Lung (tissue), 12 donors: ENCODE results near the gene TVP23C. TPM values are rescaled to one million over a fixed set of nuclear protein-coding genes. Genes with fewer than 3 reads are reported as not detected.

Source experiments
- ATAC-seq: fragments of 200-7000 bp; cut with Tn5 transposase; one replicate; pipeline ENCODE4 v1.9.1; 2020; ENCODE audit warnings: moderate number of reproducible peaks; ENCODE audit not compliant: insufficient read depth, low FRiP score
- DNase-seq, 3 donors: peaks; one replicate each; pipeline ENCODE4 v3.0.0-alpha.2; 2013 to 2017
- H3K27ac ChIP-seq, 2 donors: one replicate each; pipeline ENCODE4 v1.5.1; 2013; ENCODE audit warnings: mild to moderate bottlenecking in 2 of 2, moderate library complexity in 2 of 2, control low read depth in 1 of 2, inconsistent platforms in 1 of 2, low read depth in 1 of 2, low read length in 1 of 2
- H3K27me3 ChIP-seq, 3 donors: one replicate each; pipeline ENCODE4 v1.5.1; 2013; ENCODE audit warnings: low read length in 2 of 3; ENCODE audit not compliant: control insufficient read depth in 3 of 3, insufficient read depth in 3 of 3
- H3K36me3 ChIP-seq, 4 donors: one replicate each; pipeline ENCODE4 v1.5.1; 2013; ENCODE audit warnings: low read length in 4 of 4, mild to moderate bottlenecking in 1 of 4, moderate library complexity in 1 of 4; ENCODE audit not compliant: control insufficient read depth in 4 of 4, insufficient read depth in 4 of 4
- H3K4me1 ChIP-seq, 5 donors: one replicate each; pipeline ENCODE4 v1.5.1; 2013; ENCODE audit warnings: low read length in 5 of 5, mild to moderate bottlenecking in 2 of 5, moderate library complexity in 1 of 5; ENCODE audit not compliant: control insufficient read depth in 5 of 5, insufficient read depth in 5 of 5
- H3K4me3 ChIP-seq: one replicate; pipeline ENCODE4 v1.5.1; 2013; ENCODE audit warnings: mild to moderate bottlenecking, control low read depth, moderate library complexity
- H3K9ac ChIP-seq, 2 donors: one replicate each; pipeline ENCODE4 v1.5.1; 2013; ENCODE audit warnings: low read length in 2 of 2, control low read depth in 1 of 2; ENCODE audit not compliant: insufficient read depth in 1 of 2
- H3K9me3 ChIP-seq, 4 donors: one replicate each; pipeline ENCODE4 v1.5.1; 2013; ENCODE audit warnings: low read length in 3 of 4, mild to moderate bottlenecking in 1 of 4, moderate library complexity in 1 of 4; ENCODE audit not compliant: control insufficient read depth in 4 of 4, insufficient read depth in 3 of 4
- WGBS, 2 donors: extraction: QIAGEN DNeasy Blood & Tissue Kit; methylation state at CpG; one replicate each; pipeline ENCODE4 v1.1.7; 2013; 5-methylcytosine and 5-hydroxymethylcytosine counted together
- polyA plus RNA-seq, 2 donors: library from polyadenylated mRNA; stranded (reverse); fragments of 200-250 nt; gene quantifications; one replicate each; pipeline ENCODE4 v1.2.1, GENCODE V29; 2013
- total RNA-seq, 2 donors: library from RNA; depleted of rRNA in 1 of 2; stranded (reverse); fragments of >200 nt in 1 of 2; gene quantifications; one replicate each; pipeline ENCODE4 v1.2.1, GENCODE V29; 2014 to 2021
- TF ChIP-seq, protein P1 (sequence below): IDR thresholded peaks from 2 replicates; pipeline ENCODE4 v1.5.1; 2012; ENCODE audit warnings: mild to moderate bottlenecking; ENCODE audit errors: control extremely low read depth, extremely low read depth
- donor health status: control.
- donor health status: control.
- donor health status: Bipolar disorder and iron deficiency.
- donor health status: healthy.
- donor health status: DM: yes; HTN: yes; CAD: no.

Gene TVP23C
- total and polyA plus RNA-seq, 4 donors: 2.7 to 80.8 (median 13.0) TPM

GRCh38 chr17:15501793-15502192 lies 61.5 kb downstream of the TVP23C start:
- 82 to 91% methylated on average over 7 of the region's 7 CpGs for WGBS, 2 donors
- H3K9ac ChIP-seq: no peak overlapping the region
- TF ChIP-seq, protein P1, sequence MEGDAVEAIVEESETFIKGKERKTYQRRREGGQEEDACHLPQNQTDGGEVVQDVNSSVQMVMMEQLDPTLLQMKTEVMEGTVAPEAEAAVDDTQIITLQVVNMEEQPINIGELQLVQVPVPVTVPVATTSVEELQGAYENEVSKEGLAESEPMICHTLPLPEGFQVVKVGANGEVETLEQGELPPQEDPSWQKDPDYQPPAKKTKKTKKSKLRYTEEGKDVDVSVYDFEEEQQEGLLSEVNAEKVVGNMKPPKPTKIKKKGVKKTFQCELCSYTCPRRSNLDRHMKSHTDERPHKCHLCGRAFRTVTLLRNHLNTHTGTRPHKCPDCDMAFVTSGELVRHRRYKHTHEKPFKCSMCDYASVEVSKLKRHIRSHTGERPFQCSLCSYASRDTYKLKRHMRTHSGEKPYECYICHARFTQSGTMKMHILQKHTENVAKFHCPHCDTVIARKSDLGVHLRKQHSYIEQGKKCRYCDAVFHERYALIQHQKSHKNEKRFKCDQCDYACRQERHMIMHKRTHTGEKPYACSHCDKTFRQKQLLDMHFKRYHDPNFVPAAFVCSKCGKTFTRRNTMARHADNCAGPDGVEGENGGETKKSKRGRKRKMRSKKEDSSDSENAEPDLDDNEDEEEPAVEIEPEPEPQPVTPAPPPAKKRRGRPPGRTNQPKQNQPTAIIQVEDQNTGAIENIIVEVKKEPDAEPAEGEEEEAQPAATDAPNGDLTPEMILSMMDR: no peak
- H3K4me1 ChIP-seq: peaks cover 0 to 14% (median 5%) of the 10 kb centered on the region in 5 donors
- ATAC-seq (no peak), DNase-seq (no peak)
- H3K4me3 ChIP-seq: no peak overlapping the region
- H3K36me3 ChIP-seq: peaks cover 0 to 2% (median 0%) of the 10 kb centered on the region in 4 donors
- H3K27me3 ChIP-seq: no peaks in the 10 kb centered on the region
- H3K27ac ChIP-seq: peak overlapping the region in 1 of 2 donors; percentile 74
- H3K9me3 ChIP-seq: no peaks in the 10 kb centered on the region

DNA sequence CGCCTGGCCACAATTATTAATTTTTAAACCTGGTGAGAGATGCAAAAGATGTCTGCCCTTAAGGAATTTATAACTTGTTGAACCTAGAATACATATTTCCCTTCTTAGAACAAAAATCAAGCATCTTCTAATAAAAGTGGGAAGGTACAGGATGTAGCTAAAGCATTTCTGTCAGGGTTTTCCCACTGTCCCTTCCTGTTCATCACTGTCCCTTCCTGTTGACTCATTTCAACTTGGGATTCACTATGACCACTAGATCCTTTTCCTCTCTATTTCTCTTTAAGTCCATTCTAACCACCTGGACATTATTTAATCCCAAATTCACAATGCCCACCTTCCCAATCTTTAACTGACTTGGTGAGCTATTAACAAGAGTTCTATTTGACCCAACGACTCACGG lies 62.0 kb downstream of the TVP23C start:
- WGBS, 2 donors: 78 to 83% methylated on average over 3 of the region's 3 CpGs

DNA sequence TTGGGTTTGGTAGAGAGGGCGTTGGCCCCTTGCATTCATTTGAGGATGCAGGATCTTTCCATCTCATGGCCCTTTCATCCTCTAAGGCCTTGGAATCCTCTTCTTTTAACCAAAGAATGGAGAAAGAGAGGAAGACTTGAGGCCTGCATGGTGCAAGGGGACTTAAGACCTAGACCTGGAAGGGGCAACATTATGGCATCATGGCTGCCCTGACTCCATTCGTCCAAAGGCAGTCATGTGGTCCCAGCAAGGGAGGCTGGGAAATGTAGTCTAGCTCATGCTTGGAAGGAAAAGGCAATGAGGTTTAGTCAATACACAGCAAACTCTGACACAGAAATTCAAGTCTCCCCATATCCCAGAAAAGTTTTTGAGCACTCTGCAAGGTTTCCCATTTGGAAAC lies 65.2 kb downstream of the TVP23C start:
- WGBS, 2 donors: 90 to 91% methylated on average over 2 of the region's 2 CpGs
- no peak overlapping the region for H3K4me3 ChIP-seq

More for the DNA sequence above, 62.0 kb downstream of the TVP23C start:
- H3K36me3 ChIP-seq: peaks cover 0 to 2% (median 0%) of the 10 kb centered on the region in 4 donors
- ATAC-seq (no peak), DNase-seq (no peak)
- no peak overlapping the region for H3K4me3 ChIP-seq
- no peaks in the 10 kb centered on the region for H3K27me3 ChIP-seq
- H3K9ac ChIP-seq: no peak overlapping the region
- TF ChIP-seq, protein P1: no peak
- H3K9me3 ChIP-seq: no peaks in the 10 kb centered on the region
- no peak overlapping the region for H3K27ac ChIP-seq
- peaks cover 0 to 14% (median 5%) of the 10 kb centered on the region in 5 donors for H3K4me1 ChIP-seq

More for the DNA sequence above, 65.2 kb downstream of the TVP23C start:
- H3K27me3 ChIP-seq: no peaks in the 10 kb centered on the region
- H3K9ac ChIP-seq: no peak overlapping the region
- DNase-seq: no peak
- H3K9me3 ChIP-seq: no peaks in the 10 kb centered on the region
- H3K27ac ChIP-seq: no peak overlapping the region
- ATAC-seq: no peak
- peaks cover 0 to 2% (median 0%) of the 10 kb centered on the region in 4 donors for H3K36me3 ChIP-seq
- TF ChIP-seq, protein P1: no peak
- H3K4me1 ChIP-seq: peaks cover 0 to 16% (median 8%) of the 10 kb centered on the region in 5 donors
